ENCODE data around the gene CRYZL1.

- TF ChIP-seq CTCF (IDR thresholded peaks at IDR 0.05; ENCODE audit: low read depth, low read length), result no peak
- no peak for TF ChIP-seq EZH2phosphoT487 (IDR thresholded peaks at IDR 0.05; ENCODE audit: low read depth)
Observed at GRCh38 chr21:33667636-33668035, 26.1 kb upstream of the CRYZL1 start.

Measured in OCI-LY3 (cell line).